A549 (cell line): Measurements from ENCODE around the gene DHX29. TPM values are rescaled to one million over a fixed set of nuclear protein-coding genes. Genes with fewer than 3 reads are reported as not detected.

Experiments
- ATAC-seq, 2 experiments: fragments of 200-7000 bp in 1 of 2; fragments of >200 bp in 1 of 2; cut with Nextera tagmentation in 1 of 2; cut with Tn5 transposase in 1 of 2; 3 replicates each; pipeline versions ENCODE4 v1.8.0 to v1.9.1; 2018 to 2020; ENCODE audit warnings: mild to moderate bottlenecking in 1 of 2, moderate library complexity in 1 of 2
- CTCF ChIA-PET: fragments of 300-600 bp; sonication (Branson Sonifier 250); formaldehyde crosslinking; extraction: SDS; loops from one replicate; lab custom pipeline; 2021; ENCODE audit warnings: antibody characterized with exemption, inconsistent platforms; lab: Yijun Ruan, JAX
- POLR2A ChIA-PET: fragments of 350-600 bp; formaldehyde crosslinking; extraction: SDS; loops from one replicate; lab custom pipeline; 2021; ENCODE audit warnings: antibody characterized with exemption, inconsistent platforms; lab: Yijun Ruan, JAX
- DNase-seq, 2 experiments: peaks; one replicate each; pipeline versions ENCODE4 v3.0.0 to v3.0.0-alpha.2; 2011 to 2016; ENCODE audit warnings: low read depth in 1 of 2, low spot score in 1 of 2
- FAIRE-seq: peaks from 2 replicates; lab custom pipeline; 2011; peaks lifted over from hg19 to GRCh38; lab: Jason Lieb, UNC
- H3K27ac ChIP-seq, 2 experiments: fragments of >200 bp; sonication (Bioruptor Twin); formaldehyde crosslinking; 3 replicates each; pipeline ENCODE4 v1.5.1; 2016 to 2017
- H3K4me1 ChIP-seq: fragments of >200 bp; sonication (Bioruptor Twin); formaldehyde crosslinking; 3 replicates; pipeline ENCODE4 v1.6.1; 2016
- H3K4me2 ChIP-seq: fragments of >200 bp; sonication (Bioruptor Twin); formaldehyde crosslinking; 3 replicates; pipeline ENCODE4 v1.6.1; 2016
- H3K4me3 ChIP-seq: fragments of >200 bp; sonication (Bioruptor Twin); formaldehyde crosslinking; 3 replicates; pipeline ENCODE4 v1.5.1; 2016
- H3K9me3 ChIP-seq: fragments of >200 bp; sonication (Bioruptor Twin); formaldehyde crosslinking; 3 replicates; pipeline ENCODE4 v1.6.1; 2016
- CBX2 ChIP-seq: fragments of 200-600 bp; sonication (generic); IDR thresholded peaks from 2 replicates; pipeline ENCODE4 v1.6.1; 2016; ENCODE audit warnings: low read depth, mild to moderate bottlenecking, borderline replicate concordance
- CHD4 ChIP-seq: fragments of 200-600 bp; sonication (generic); IDR thresholded peaks from 2 replicates; pipeline ENCODE4 v1.6.1; 2016; ENCODE audit warnings: antibody characterized with exemption, mild to moderate bottlenecking, borderline replicate concordance
- GATA3 ChIP-seq: IDR thresholded peaks from 2 replicates; pipeline ENCODE4 v1.6.1; 2012; ENCODE audit warnings: borderline replicate concordance
- HDAC2 ChIP-seq: fragments of 200-600 bp; sonication (generic); IDR thresholded peaks from 2 replicates; pipeline ENCODE4 v1.6.1; 2016
- HOXA7 ChIP-seq: fragments of 250-450 bp; sonication (Bioruptor Pico); IDR thresholded peaks from 2 replicates; pipeline ENCODE4 v1.5.0; 2020; ENCODE audit warnings: mild to moderate bottlenecking, moderate library complexity
- HOXB5 ChIP-seq: fragments of 250-450 bp; sonication (Bioruptor Pico); IDR thresholded peaks from 2 replicates; pipeline ENCODE4 v1.5.0; 2020; ENCODE audit warnings: mild to moderate bottlenecking, moderate library complexity
- JUN ChIP-seq, 2 experiments: fragments of >200 bp; sonication (Bioruptor Twin); formaldehyde crosslinking; IDR thresholded peaks; 2 replicates in 1 of 2; 3 replicates in 1 of 2; pipeline ENCODE4 v1.6.1; 2016 to 2017
- JUNB ChIP-seq: fragments of >200 bp; sonication (Bioruptor Twin); formaldehyde crosslinking; IDR thresholded peaks from 2 replicates; pipeline ENCODE4 v1.6.1; 2016
- NR3C1 ChIP-seq: fragments of >200 bp; sonication (Bioruptor Twin); formaldehyde crosslinking; IDR thresholded peaks from 3 replicates; pipeline ENCODE4 v1.6.1; 2017
- RAD21 ChIP-seq, 2 experiments: fragments of >200 bp in 1 of 2; sonication (Bioruptor Twin) in 1 of 2; formaldehyde crosslinking in 1 of 2; IDR thresholded peaks in 1 of 2; conservative IDR thresholded peaks in 1 of 2; 2 replicates in 1 of 2; 3 replicates in 1 of 2; pipeline ENCODE4 v1.6.1; 2012 to 2018; ENCODE audit warnings: inconsistent platforms in 1 of 2
- SMC3 ChIP-seq: fragments of >200 bp; sonication (Bioruptor Twin); formaldehyde crosslinking; IDR thresholded peaks from 3 replicates; pipeline ENCODE4 v1.6.1; 2018; ENCODE audit warnings: inconsistent platforms
- TFCP2L1 ChIP-seq: fragments of 250-450 bp; sonication (Bioruptor Pico); IDR thresholded peaks from 2 replicates; pipeline ENCODE4 v1.5.0; 2021; ENCODE audit warnings: mild to moderate bottlenecking
- TP53 ChIP-seq: fragments of 250-450 bp; sonication (Bioruptor Pico); IDR thresholded peaks from 2 replicates; pipeline ENCODE4 v1.5.0; 2021; ENCODE audit warnings: mild to moderate bottlenecking, moderate library complexity
- WGBS: methylation state at CpG from one replicate; pipeline ENCODE4 v1.1.6; 2017; ENCODE audit errors: missing lambda C conversion rate; 5-methylcytosine and 5-hydroxymethylcytosine counted together
- polyA plus RNA-seq, 4 experiments: library from polyadenylated mRNA; depleted of rRNA in 3 of 4; stranded (reverse); fragments of >200 nt; fragmentation: RNase III in 1 of 4; extraction: RNeasy Plus Mini Kit Qiagen cat#74134 plus additional on column Dnase treatment in 1 of 4; gene quantifications; 2 replicates in 3 of 4; 3 replicates in 1 of 4; pipeline ENCODE4 v1.2.3, GENCODE V29; 2011 to 2017
- TF ChIP-seq, protein P1 (sequence below): IDR thresholded peaks from 2 replicates; pipeline ENCODE4 v1.6.1; 2012; ENCODE audit warnings: low read depth, borderline replicate concordance
- TF ChIP-seq, protein P2 (sequence below): fragments of 450-650 bp; IDR thresholded peaks from 2 replicates; pipeline ENCODE4 v1.6.1; 2014; ENCODE audit warnings: antibody characterized with exemption
- TF ChIP-seq, protein P3 (sequence below): fragments of >200 bp; sonication (Bioruptor Twin); formaldehyde crosslinking; IDR thresholded peaks from 3 replicates; pipeline ENCODE4 v1.5.1; 2016
- TF ChIP-seq, protein P4 (sequence below): fragments of 200-600 bp; sonication (generic); IDR thresholded peaks from 2 replicates; pipeline ENCODE4 v1.6.1; 2016; ENCODE audit warnings: antibody characterized with exemption, mild to moderate bottlenecking, moderate library complexity
- TF ChIP-seq, protein P5 (sequence below): fragments of 250-450 bp; sonication (Bioruptor Pico); IDR thresholded peaks from 2 replicates; pipeline ENCODE4 v1.5.0; 2020; ENCODE audit warnings: low read depth, mild to moderate bottlenecking, moderate library complexity

DHX29 gene
- polyA plus RNA-seq, 2 of the 4 experiments (the other 2 are of a cell fraction): 12.3 to 25.4 TPM

DNA sequence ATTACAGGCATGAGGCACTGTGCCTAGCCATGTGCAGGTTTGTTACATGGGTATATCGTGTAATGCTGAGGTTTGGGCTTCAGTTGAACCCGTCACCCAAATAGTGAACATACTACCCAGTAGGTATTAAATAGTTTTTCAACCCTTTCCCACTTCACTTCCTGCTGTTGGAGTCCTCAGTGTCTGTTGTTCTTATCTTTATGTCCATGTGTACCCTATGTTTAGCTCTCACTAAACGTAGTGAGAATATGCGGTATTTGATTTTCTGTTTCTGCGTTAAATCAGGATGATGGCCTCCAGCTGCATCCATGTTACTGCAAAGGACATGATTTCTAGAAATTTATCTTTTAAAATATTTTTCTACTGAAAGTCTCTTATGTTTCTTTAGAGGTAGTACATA, 18.1 kb upstream of the DHX29 start:
- ATAC-seq (no peak), DNase-seq (no peak)
- no peak overlapping the region for H3K4me3 ChIP-seq
- ChIA-PET POLR2A (no interaction called here), CTCF (interaction anchor here (1.2 to 1.3 kb wide), 2 partner anchors 42 to 367 kb away, joined by 3 to 4 read pairs; no protein-coding TSS in a partner anchor)
- no peaks in the 10 kb centered on the region for H3K9me3 ChIP-seq
- H3K4me1 ChIP-seq: peaks cover 1% of the 10 kb centered on the region; the same call in 2 of the 3 replicates
- TF ChIP-seq NR3C1: no peak
- TF ChIP-seq, protein P1, sequence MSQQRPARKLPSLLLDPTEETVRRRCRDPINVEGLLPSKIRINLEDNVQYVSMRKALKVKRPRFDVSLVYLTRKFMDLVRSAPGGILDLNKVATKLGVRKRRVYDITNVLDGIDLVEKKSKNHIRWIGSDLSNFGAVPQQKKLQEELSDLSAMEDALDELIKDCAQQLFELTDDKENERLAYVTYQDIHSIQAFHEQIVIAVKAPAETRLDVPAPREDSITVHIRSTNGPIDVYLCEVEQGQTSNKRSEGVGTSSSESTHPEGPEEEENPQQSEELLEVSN: no peak
- TF ChIP-seq, all 56 proteins: peak for 0
- no peak for FAIRE-seq
- no peak overlapping the region for H3K4me2 ChIP-seq
- no peak overlapping the region for H3K27ac ChIP-seq
- 97% methylated on average over 5 of the region's 5 CpGs for WGBS

DNA sequence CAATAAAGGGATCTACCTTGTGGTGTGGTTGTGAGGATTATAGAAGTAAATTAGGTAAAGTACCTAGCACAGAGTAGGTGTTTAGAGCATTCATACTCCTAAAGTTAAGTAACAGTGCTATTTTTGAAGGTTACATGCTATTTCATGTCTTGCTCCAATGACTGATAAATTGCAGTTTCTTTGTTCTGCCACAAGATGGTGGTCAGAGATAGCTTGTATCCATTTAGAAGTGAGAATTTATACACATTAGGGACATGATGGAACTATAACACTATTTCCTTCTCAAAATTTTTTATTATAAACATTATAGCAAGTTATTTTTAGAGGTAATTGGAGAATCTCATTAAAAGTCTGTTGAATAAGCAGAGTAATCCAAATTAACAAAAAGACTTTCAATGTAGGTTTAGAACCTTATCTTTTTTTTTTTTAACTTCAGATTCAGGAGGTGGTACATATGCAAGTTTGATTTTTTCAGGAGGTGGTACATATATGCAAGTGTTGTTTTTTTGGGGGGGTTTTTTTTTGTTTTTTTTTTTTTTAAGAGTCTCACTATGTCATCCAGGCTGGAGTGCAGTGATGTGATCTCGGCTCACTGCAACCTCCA, 17.4 kb upstream of the DHX29 start:
- POLR2A ChIA-PET: no interaction called here
- CTCF ChIA-PET: interaction anchor here (0.7 to 1.4 kb wide), 6 partner anchors 11 to 367 kb away, joined by 3 to 6 read pairs (median 4); no protein-coding TSS in a partner anchor
- H3K9me3 ChIP-seq: no peaks in the 10 kb centered on the region
- TF ChIP-seq HOXA7 (CRISPR knock-in tag) (no peak), GATA3 (no peak), JUN (IDR thresholded peaks at IDR 0.05) (no peak), TFCP2L1 (CRISPR knock-in tag) (no peak), CBX2 (no peak), CHD4 (no peak), HOXB5 (CRISPR knock-in tag) (no peak), HDAC2 (no peak), NR3C1 (no peak), RAD21 (conservative IDR thresholded peaks at IDR 0.05 in 1 of 2, IDR thresholded peaks at IDR 0.05 in 1 of 2) (peak; percentile 67 to 78), SMC3 (peak; percentile 70), TP53 (CRISPR knock-in tag) (no peak), JUNB (no peak)
- TF ChIP-seq, protein P2, sequence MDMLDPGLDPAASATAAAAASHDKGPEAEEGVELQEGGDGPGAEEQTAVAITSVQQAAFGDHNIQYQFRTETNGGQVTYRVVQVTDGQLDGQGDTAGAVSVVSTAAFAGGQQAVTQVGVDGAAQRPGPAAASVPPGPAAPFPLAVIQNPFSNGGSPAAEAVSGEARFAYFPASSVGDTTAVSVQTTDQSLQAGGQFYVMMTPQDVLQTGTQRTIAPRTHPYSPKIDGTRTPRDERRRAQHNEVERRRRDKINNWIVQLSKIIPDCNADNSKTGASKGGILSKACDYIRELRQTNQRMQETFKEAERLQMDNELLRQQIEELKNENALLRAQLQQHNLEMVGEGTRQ: no peak
- TF ChIP-seq, protein P3, sequence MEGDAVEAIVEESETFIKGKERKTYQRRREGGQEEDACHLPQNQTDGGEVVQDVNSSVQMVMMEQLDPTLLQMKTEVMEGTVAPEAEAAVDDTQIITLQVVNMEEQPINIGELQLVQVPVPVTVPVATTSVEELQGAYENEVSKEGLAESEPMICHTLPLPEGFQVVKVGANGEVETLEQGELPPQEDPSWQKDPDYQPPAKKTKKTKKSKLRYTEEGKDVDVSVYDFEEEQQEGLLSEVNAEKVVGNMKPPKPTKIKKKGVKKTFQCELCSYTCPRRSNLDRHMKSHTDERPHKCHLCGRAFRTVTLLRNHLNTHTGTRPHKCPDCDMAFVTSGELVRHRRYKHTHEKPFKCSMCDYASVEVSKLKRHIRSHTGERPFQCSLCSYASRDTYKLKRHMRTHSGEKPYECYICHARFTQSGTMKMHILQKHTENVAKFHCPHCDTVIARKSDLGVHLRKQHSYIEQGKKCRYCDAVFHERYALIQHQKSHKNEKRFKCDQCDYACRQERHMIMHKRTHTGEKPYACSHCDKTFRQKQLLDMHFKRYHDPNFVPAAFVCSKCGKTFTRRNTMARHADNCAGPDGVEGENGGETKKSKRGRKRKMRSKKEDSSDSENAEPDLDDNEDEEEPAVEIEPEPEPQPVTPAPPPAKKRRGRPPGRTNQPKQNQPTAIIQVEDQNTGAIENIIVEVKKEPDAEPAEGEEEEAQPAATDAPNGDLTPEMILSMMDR: peak; percentile 82
- TF ChIP-seq, protein P4, sequence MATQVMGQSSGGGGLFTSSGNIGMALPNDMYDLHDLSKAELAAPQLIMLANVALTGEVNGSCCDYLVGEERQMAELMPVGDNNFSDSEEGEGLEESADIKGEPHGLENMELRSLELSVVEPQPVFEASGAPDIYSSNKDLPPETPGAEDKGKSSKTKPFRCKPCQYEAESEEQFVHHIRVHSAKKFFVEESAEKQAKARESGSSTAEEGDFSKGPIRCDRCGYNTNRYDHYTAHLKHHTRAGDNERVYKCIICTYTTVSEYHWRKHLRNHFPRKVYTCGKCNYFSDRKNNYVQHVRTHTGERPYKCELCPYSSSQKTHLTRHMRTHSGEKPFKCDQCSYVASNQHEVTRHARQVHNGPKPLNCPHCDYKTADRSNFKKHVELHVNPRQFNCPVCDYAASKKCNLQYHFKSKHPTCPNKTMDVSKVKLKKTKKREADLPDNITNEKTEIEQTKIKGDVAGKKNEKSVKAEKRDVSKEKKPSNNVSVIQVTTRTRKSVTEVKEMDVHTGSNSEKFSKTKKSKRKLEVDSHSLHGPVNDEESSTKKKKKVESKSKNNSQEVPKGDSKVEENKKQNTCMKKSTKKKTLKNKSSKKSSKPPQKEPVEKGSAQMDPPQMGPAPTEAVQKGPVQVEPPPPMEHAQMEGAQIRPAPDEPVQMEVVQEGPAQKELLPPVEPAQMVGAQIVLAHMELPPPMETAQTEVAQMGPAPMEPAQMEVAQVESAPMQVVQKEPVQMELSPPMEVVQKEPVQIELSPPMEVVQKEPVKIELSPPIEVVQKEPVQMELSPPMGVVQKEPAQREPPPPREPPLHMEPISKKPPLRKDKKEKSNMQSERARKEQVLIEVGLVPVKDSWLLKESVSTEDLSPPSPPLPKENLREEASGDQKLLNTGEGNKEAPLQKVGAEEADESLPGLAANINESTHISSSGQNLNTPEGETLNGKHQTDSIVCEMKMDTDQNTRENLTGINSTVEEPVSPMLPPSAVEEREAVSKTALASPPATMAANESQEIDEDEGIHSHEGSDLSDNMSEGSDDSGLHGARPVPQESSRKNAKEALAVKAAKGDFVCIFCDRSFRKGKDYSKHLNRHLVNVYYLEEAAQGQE: no peak
- TF ChIP-seq, protein P5, sequence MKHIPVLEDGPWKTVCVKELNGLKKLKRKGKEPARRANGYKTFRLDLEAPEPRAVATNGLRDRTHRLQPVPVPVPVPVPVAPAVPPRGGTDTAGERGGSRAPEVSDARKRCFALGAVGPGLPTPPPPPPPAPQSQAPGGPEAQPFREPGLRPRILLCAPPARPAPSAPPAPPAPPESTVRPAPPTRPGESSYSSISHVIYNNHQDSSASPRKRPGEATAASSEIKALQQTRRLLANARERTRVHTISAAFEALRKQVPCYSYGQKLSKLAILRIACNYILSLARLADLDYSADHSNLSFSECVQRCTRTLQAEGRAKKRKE (CRISPR knock-in tag): no peak
- H3K4me3 ChIP-seq: no peak overlapping the region
- H3K4me2 ChIP-seq: no peak overlapping the region
- no peak overlapping the region for H3K27ac ChIP-seq
- WGBS: 94% methylated on average over 1 of the region's 1 CpG
- peaks cover 6% of the 10 kb centered on the region; the same call in 2 of the 3 replicates for H3K4me1 ChIP-seq
- peak; percentile 46 to 61 for DNase-seq
- FAIRE-seq: peak; percentile 97
- ATAC-seq: peak; percentile 70 to 80
